HG03095 (cell line): ENCODE results near the gene APBA1.

ENCODE experiments used
- ATAC-seq: cut with Tn5 transposase; IDR thresholded peaks from one replicate; pipeline ENCODE4 v1.9.1; 2021; ENCODE audit warnings: moderate library complexity; ENCODE audit not compliant: unreplicated experiment

Gene APBA1

DNA sequence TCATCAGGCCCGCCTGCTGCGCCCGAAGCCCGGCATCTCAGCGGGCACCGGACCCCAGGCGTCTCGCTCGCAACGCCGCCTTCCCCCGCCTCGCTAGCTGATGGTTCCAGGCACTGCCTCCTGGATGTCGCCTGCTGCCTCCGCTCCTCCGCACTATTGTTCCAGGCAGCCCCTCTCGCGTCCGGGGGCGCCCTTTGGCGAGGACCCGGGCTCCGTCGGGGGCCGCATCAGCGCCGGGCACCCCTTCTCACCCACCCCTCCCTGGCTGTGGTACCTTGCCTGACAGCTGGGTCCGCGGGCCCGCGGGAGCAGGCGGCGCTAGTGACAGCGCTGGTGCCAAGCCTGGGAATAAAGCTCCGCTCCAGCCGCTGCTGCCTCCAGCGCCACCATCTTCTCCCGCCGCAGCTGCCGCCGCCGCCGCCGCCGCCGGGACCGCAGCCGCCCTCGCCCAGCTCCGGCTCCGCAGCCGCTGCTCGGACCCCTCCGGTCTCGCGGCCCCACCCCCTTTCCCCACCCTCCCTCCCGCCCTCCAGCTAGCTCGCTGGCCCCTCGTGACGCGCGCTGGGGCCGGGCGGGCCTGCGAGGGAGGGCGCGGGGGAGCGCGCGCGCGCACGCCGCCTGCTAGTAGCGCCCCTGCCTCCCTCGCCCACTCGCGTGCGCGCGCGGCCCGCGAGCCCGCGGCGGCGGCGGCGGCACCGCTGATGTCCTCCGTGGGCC lies at the start of gene APBA1:
Gene APBA1 (minus strand): TSS at position 493 of the 717 bp plus-strand sequence.
- ATAC-seq: peak; percentile 29

GRCh38 chr9:69719983-69720382 lies 47.8 kb upstream of the APBA1 start:
- no peak for ATAC-seq

- no peak for ATAC-seq
Measured at GRCh38 chr9:69719367-69719766, 47.2 kb upstream of the APBA1 start.

DNA sequence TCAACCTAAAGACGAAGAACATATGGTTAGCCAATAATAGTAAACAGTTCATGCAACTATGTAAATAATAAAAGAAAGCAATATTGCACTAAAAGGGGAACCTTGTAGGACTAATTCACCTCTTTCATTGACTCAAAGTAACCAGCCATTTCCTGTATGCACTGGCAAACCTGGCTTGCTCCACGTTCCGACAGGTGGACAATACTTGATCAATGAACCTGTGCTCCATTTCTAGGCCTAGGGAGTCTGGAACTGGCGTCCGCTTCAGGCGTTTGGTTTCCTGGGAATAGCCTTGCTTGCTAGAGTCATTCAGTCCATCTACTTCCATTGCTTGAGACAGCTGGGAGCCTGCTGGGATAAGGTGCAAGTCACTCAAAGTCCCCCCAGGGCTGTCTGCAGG lies 46.0 kb upstream of the APBA1 start:
- ATAC-seq: no peak

- no peak for ATAC-seq
Measured at GRCh38 chr9:69715825-69716224, 43.7 kb upstream of the APBA1 start.

GRCh38 chr9:69715096-69715495 lies 42.9 kb upstream of the APBA1 start:
- no peak for ATAC-seq

GRCh38 chr9:69697475-69697874 lies 25.3 kb upstream of the APBA1 start:
- no peak for ATAC-seq

- ATAC-seq: no peak
Measured at GRCh38 chr9:69696802-69697201, 24.6 kb upstream of the APBA1 start.

- no peak for ATAC-seq
Measured at GRCh38 chr9:69689991-69690538, 17.9 kb upstream of the APBA1 start.

GRCh38 chr9:69683927-69684326 lies 11.8 kb upstream of the APBA1 start:
- ATAC-seq: no peak

DNA sequence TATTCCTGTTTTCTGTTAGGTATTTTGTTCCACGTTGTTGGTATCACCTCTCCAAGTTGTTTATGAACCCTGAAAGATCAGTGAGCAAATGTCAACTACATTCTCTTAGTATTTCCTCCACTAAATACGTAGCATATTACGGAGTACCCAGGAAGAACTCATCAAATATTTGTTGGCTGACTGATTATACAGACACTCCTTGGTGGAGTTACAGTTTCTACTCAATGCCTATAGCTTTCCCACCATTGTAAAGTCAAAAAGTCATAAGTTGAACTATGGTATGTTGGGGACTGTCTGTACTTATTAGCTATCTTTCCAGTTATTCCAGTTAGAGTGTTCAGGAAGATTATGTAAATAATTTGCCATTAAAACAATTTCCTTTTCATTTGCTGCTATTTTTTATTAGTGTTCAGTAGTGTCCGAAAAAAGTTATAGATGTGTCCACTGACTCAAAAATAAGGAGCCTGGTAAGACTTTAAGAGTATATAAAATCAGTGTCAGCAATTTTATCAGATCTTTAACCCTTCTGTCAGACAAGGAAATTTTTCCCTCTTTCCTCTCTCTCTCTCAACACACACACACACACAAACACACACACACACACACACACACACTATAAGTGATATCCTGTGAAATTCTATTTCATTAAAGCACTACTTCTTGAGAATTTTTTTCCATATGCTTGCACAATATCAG lies 6.8 kb upstream of the APBA1 start:
- no peak for ATAC-seq

- ATAC-seq: no peak
Measured at GRCh38 chr9:69677931-69678330, 5.8 kb upstream of the APBA1 start.

DNA sequence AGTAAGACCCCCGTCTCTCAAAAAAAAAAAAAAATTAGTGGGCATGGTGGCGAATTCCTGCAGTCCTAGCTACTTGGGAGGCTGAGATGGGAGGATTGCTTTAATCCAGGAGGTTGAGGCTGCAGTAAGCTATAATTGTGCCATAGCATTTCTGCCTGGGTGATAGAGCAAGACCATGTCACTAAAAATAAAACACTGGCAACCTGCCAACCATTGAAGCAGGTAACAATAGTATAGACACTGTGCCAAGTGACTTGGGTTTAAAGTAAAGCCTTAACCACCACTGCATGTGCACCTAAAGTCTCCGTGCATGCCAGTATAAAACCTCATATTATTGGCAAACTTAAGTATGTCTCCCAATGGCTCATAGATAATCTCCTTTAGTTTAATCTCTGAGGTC lies 3.4 kb upstream of the APBA1 start:
- ATAC-seq: no peak

DNA sequence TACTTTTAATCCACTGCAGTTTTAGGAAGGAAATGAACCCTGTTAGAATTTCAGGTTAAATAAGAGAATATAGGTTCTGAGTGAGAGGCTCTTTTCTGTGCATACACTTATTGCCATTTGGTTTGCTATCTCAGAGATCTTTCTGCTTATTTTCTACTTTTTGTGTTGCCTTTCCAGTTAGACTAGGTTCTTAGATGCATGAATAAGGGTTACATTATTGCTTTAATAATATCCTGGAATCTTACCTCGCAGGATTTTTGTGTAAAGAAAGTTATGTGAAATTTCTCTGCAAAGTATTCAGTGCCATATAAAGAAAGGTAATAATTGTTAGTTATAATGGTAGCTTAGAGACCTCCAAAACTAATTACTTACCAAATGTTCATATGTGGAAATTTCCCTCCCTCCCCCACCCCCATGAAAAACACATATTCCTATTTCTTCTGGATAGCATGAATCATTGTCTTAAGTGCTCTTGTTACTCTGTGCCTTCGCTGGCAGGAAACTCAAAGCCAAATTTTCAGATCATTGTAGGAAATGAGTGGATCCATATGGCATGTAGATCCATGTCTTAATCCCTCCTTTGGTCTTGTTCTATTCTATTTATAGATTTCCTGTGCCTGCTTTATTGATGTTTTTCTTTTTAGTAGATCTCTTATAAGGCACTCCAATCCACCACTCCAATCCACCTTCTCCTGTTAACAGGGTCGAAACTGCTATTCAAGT lies 2.7 kb upstream of the APBA1 start:
- no peak for ATAC-seq

- ATAC-seq: no peak
Measured at GRCh38 chr9:69674112-69674685, 2.0 kb upstream of the APBA1 start.

DNA sequence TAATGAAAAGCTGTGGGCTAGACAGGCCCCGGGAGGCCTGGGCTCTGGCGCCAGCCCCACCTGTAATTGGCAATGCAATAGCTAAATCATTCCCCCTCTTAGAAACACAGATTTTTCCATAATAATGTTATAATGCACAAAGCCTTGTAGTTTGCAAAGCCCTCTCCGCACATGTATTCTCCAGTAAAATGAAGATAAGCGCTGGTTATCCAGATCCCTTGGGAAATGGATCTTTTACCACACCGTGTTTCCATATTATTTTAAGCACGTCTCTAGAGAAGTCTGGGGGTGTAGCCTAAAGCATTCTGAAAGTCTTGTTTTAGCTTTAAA lies 1.1 kb upstream of the APBA1 start:
- no peak for ATAC-seq

- ATAC-seq: peak; percentile 97
Measured at GRCh38 chr9:69672596-69673310, 582 bp upstream of the APBA1 start.

- no peak for ATAC-seq
Measured at GRCh38 chr9:69671311-69671878, 776 bp downstream of the APBA1 start.

DNA sequence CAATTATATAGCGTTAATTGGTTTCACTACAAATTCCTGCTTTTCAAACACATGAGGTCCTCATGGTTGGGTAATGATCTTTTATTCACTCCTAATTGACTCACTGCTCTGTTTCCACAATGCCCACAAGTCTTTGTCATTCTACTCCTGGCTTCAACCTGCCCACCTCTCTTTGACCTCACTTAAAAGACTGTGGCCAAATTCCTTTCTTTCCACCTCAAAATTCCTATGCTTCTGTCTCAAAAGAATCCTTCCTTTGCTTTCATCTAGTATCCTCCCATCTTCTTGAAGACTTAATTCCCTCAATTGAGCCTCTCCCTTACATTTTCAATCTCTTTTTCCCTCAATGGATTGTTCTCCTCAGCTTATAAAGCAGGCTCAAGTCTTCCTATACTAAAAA lies 4.9 kb downstream of the APBA1 start:
- no peak for ATAC-seq

GRCh38 chr9:69660304-69660703 lies 11.9 kb downstream of the APBA1 start:
- ATAC-seq: no peak
